Sigmoid colon (tissue), 7 donors: ENCODE measurements around the gene PGP. TPM values are rescaled to one million over a fixed set of nuclear protein-coding genes. Genes with fewer than 3 reads are reported as not detected.

Source experiments
- DNase-seq: peaks from one replicate; pipeline ENCODE4 v3.0.0-alpha.2; 2019
- H3K27ac ChIP-seq, 4 donors: fragments of 200-600 bp; sonication (generic); one replicate each; pipeline ENCODE4 v1.5.1; 2016 to 2019; ENCODE audit warnings: mild to moderate bottlenecking in 1 of 4
- H3K27me3 ChIP-seq, 3 donors: fragments of 200-600 bp; sonication (generic); one replicate each; pipeline ENCODE4 v1.5.1; 2019; ENCODE audit warnings: mild to moderate bottlenecking in 1 of 3
- H3K36me3 ChIP-seq, 4 donors: fragments of 200-600 bp; sonication (generic); one replicate each; pipeline ENCODE4 v1.5.1; 2016 to 2019
- H3K4me1 ChIP-seq, 4 donors: fragments of 200-600 bp; sonication (generic); one replicate each; pipeline ENCODE4 v1.5.1; 2017 to 2019
- H3K4me3 ChIP-seq, 4 donors: fragments of 200-600 bp; sonication (generic); one replicate each; pipeline ENCODE4 v1.5.1; 2017 to 2019; ENCODE audit warnings: mild to moderate bottlenecking in 2 of 4, moderate library complexity in 1 of 4
- H3K9me3 ChIP-seq, 4 donors: fragments of 200-600 bp in 3 of 4; sonication (generic) in 3 of 4; one replicate each; pipeline versions ENCODE4 v1.5.1 to v1.6.1; 2013 to 2019
- CTCF ChIP-seq, 4 experiments: fragments of 450-650 bp in 3 of 4; fragments of 200-600 bp in 1 of 4; IDR thresholded peaks; one replicate each; pipeline ENCODE4 v1.5.1; 2016 to 2019; ENCODE audit warnings: antibody characterized with exemption in 4 of 4, mild to moderate bottlenecking in 3 of 4, moderate library complexity in 2 of 4
- EP300 ChIP-seq, 4 donors: sonication (generic); formaldehyde crosslinking; IDR thresholded peaks; one replicate each; pipeline ENCODE4 v1.6.1; 2017; ENCODE audit warnings: antibody characterized with exemption in 4 of 4
- POLR2A ChIP-seq, 2 donors: fragments of 450-650 bp; IDR thresholded peaks; one replicate each; pipeline ENCODE4 v1.6.1; 2016; ENCODE audit warnings: antibody characterized with exemption in 2 of 2, mild to moderate bottlenecking in 2 of 2, moderate library complexity in 2 of 2
- POLR2AphosphoS5 ChIP-seq, 4 donors: sonication (generic); formaldehyde crosslinking; IDR thresholded peaks; one replicate each; pipeline ENCODE4 v1.6.1; 2017; ENCODE audit warnings: antibody characterized with exemption in 4 of 4
- WGBS, 2 donors: extraction: QIAGEN DNeasy Blood & Tissue Kit; methylation state at CpG; one replicate each; pipeline ENCODE4 v1.1.7; 2013; 5-methylcytosine and 5-hydroxymethylcytosine counted together
- intact Hi-C: fragments of 100-400 bp; cut with DNase I; formaldehyde crosslinking; loops from one replicate; pipeline ENCODE4 v1.15.1; 2023
- polyA plus RNA-seq, 3 donors: library from polyadenylated mRNA; stranded (reverse); fragments of 200-250 nt; gene quantifications; one replicate each; pipeline ENCODE4 v1.2.3, GENCODE V29; 2013
- total RNA-seq, 4 donors: library from RNA; depleted of rRNA; stranded (reverse); fragments of >200 nt; gene quantifications; one replicate each; pipeline ENCODE4 v1.1.0, GENCODE V29; 2016
- donor health status: healthy with polysubstance abuse.
- donor health status: Bipolar disorder and iron deficiency.
- donor health status: healthy.

The PGP gene
- total and polyA plus RNA-seq, 7 donors: 6.0 to 20.2 (median 10.3) TPM

- H3K4me3 ChIP-seq: no peak overlapping the region
- 35 to 59% methylated on average over 16 of the region's 16 CpGs for WGBS, 2 donors
- H3K27me3 ChIP-seq: peaks cover 27 to 55% (median 41%) of the 10 kb centered on the region in 3 donors
Observed at GRCh38 chr16:2194166-2194834, 20.3 kb downstream of the PGP start.

GRCh38 chr16:2191446-2191706, 23.3 kb downstream of the PGP start:
- no peak overlapping the region for H3K27ac ChIP-seq
- no peaks in the 10 kb centered on the region for H3K9me3 ChIP-seq
- H3K4me1 ChIP-seq: peaks cover 0 to 15% (median 13%) of the 10 kb centered on the region in 4 donors
- no peaks in the 10 kb centered on the region for H3K36me3 ChIP-seq
- peaks cover 16 to 31% (median 23%) of the 10 kb centered on the region in 3 donors for H3K27me3 ChIP-seq
- TF ChIP-seq POLR2AphosphoS5 (IDR thresholded peaks at IDR 0.05) (no peak), CTCF (IDR thresholded peaks at IDR 0.05) (no peak), POLR2A (IDR thresholded peaks at IDR 0.05) (no peak), EP300 (IDR thresholded peaks at IDR 0.05) (no peak)
- DNase-seq: no peak
- 85 to 88% methylated on average over 11 of the region's 11 CpGs for WGBS, 2 donors
- intact Hi-C loops: no loop called here
- H3K4me3 ChIP-seq: no peak overlapping the region

More at GRCh38 chr16:2194166-2194834, 20.3 kb downstream of the PGP start:
- DNase-seq: no peak
- no peak overlapping the region for H3K27ac ChIP-seq
- no peaks in the 10 kb centered on the region for H3K36me3 ChIP-seq
- intact Hi-C loops: no loop called here
- TF ChIP-seq POLR2AphosphoS5 (IDR thresholded peaks at IDR 0.05) (no peak), EP300 (IDR thresholded peaks at IDR 0.05) (no peak), CTCF (IDR thresholded peaks at IDR 0.05) (no peak), POLR2A (IDR thresholded peaks at IDR 0.05) (no peak)
- peaks cover 0 to 21% (median 18%) of the 10 kb centered on the region in 4 donors for H3K4me1 ChIP-seq
- H3K9me3 ChIP-seq: no peaks in the 10 kb centered on the region

- no peak for DNase-seq
- no peak overlapping the region for H3K4me3 ChIP-seq
- no peaks in the 10 kb centered on the region for H3K36me3 ChIP-seq
- 80 to 82% methylated on average over 25 of the region's 25 CpGs for WGBS, 2 donors
- H3K9me3 ChIP-seq: no peaks in the 10 kb centered on the region
- H3K27ac ChIP-seq: no peak overlapping the region
- TF ChIP-seq EP300 (IDR thresholded peaks at IDR 0.05): no peak
- TF ChIP-seq POLR2A (IDR thresholded peaks at IDR 0.05): no peak
- TF ChIP-seq POLR2AphosphoS5 (IDR thresholded peaks at IDR 0.05): no peak
- TF ChIP-seq CTCF (IDR thresholded peaks at IDR 0.05): no peak
- intact Hi-C loops: no loop called here
- peaks cover 0 to 11% (median 10%) of the 10 kb centered on the region in 4 donors for H3K4me1 ChIP-seq
- peaks cover 12 to 28% (median 20%) of the 10 kb centered on the region in 3 donors for H3K27me3 ChIP-seq
Observed at GRCh38 chr16:2190659-2191445, 23.8 kb downstream of the PGP start.

- no peak overlapping the region for H3K27ac ChIP-seq
- H3K9me3 ChIP-seq: no peaks in the 10 kb centered on the region
- H3K27me3 ChIP-seq: peaks cover 5 to 20% (median 12%) of the 10 kb centered on the region in 3 donors
- no peak overlapping the region for H3K4me3 ChIP-seq
- TF ChIP-seq EP300 (IDR thresholded peaks at IDR 0.05) (no peak), POLR2AphosphoS5 (IDR thresholded peaks at IDR 0.05) (no peak), CTCF (IDR thresholded peaks at IDR 0.05) (no peak), POLR2A (IDR thresholded peaks at IDR 0.05) (no peak)
- no peak for DNase-seq
- 81 to 87% methylated on average over 24 of the region's 24 CpGs for WGBS, 2 donors
- H3K4me1 ChIP-seq: peaks cover 0 to 3% (median 3%) of the 10 kb centered on the region in 4 donors
- intact Hi-C loops: no loop called here
- no peaks in the 10 kb centered on the region for H3K36me3 ChIP-seq
Observed at GRCh38 chr16:2190002-2190658, 24.5 kb downstream of the PGP start.
